NCI-H1417 treated with DMSO at 0.1 percent for 48 hours (cell line): ENCODE measurements around the gene MIA.
"Not testable (repeated sequence)": the region's sequence is repeated elsewhere in the genome, so short reads cannot be mapped to it uniquely, and the experiment has no call there.

ENCODE experiments used
- DNase-seq: peaks from one replicate; lab custom pipeline; 2025; lab: John Stamatoyannopoulos, UW

The MIA gene

GRCh38 chr19:40822704-40823553 lies 47.6 kb downstream of the MIA start:
- DNase-seq = not testable (repeated sequence)

GRCh38 chr19:40824916-40825315 lies 49.6 kb downstream of the MIA start:
- not testable (repeated sequence) for DNase-seq

- DNase-seq = not testable (repeated sequence)
Measured at GRCh38 chr19:40825460-40826095, 50.3 kb downstream of the MIA start.

- not testable (repeated sequence) for DNase-seq
Measured at GRCh38 chr19:40826312-40826698, 51.0 kb downstream of the MIA start.

- DNase-seq = not testable (repeated sequence)
Measured at GRCh38 chr19:40826699-40827385, 51.5 kb downstream of the MIA start.
